NK-92 (cell line): Measurements from ENCODE around the gene MAPK4.

Source experiments
- DNase-seq: peaks from one replicate; lab custom pipeline; 2025; ENCODE audit not compliant: unreplicated experiment; lab: John Stamatoyannopoulos, UW

Gene MAPK4

GRCh38 chr18:50716902-50717301 is 157.0 kb downstream of the MAPK4 start:
- DNase-seq, result no peak

- no peak for DNase-seq
Observed at GRCh38 chr18:50717563-50717962, 157.7 kb downstream of the MAPK4 start.

GRCh38 chr18:50719471-50720324 is 159.8 kb downstream of the MAPK4 start:
- no peak for DNase-seq

- DNase-seq, result no peak
Observed at GRCh38 chr18:50720325-50720674, 160.4 kb downstream of the MAPK4 start.

- DNase-seq, result no peak
Observed at GRCh38 chr18:50721006-50721405, 161.1 kb downstream of the MAPK4 start.

DNA sequence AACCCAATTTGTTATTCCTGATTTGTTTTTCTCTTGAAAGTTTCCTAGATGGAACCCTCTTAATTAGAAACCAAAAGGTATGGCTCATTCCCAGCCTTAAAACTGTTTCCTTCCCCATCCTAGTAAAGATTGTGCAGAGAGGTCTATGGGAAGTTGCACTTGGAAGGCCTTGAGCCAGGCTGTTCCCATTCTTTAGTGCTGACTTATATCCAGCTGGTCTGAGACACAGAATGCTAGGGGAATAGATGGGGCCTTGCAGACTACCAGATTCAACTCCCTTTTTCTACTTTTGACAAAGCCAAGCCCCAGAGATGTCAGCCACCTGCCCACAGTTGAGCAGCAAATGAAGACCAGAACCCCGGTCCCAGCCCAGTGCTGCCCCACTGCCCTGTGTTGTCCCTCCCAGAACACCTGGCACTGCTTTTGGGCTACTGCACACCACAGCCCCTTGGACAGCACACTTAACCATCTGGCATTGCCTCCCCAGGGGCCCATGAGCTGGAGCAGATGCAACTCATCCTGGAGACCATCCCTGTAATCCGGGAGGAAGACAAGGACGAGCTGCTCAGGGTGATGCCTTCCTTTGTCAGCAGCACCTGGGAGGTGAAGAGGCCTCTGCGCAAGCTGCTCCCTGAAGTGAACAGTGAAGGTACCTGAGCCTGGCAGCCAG is 161.7 kb downstream of the MAPK4 start:
- no peak for DNase-seq

DNA sequence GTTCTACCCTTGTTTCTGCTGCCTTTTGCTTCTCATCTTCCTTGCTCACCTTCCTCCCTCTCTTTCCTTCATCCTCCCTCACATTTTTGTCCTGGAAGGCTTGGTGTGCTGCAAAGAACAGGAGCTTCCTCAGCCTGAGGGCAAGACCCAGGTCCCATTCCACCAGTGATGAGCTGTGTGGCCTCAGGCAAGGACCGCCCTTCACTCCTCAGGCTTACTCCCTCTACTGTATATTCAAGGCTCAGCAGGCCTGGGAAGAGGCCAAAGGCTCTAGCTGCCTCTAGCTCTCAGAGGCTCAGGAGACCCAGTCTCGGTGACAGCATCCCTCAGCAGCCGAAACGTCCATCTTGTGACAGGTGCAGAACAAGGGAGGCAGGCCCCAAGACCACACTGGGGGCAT is 162.4 kb downstream of the MAPK4 start:
- DNase-seq, result no peak

GRCh38 chr18:50724751-50725151 is 164.9 kb downstream of the MAPK4 start:
- DNase-seq, result no peak

- no peak for DNase-seq
Observed at GRCh38 chr18:50726960-50727589, 167.2 kb downstream of the MAPK4 start.

DNA sequence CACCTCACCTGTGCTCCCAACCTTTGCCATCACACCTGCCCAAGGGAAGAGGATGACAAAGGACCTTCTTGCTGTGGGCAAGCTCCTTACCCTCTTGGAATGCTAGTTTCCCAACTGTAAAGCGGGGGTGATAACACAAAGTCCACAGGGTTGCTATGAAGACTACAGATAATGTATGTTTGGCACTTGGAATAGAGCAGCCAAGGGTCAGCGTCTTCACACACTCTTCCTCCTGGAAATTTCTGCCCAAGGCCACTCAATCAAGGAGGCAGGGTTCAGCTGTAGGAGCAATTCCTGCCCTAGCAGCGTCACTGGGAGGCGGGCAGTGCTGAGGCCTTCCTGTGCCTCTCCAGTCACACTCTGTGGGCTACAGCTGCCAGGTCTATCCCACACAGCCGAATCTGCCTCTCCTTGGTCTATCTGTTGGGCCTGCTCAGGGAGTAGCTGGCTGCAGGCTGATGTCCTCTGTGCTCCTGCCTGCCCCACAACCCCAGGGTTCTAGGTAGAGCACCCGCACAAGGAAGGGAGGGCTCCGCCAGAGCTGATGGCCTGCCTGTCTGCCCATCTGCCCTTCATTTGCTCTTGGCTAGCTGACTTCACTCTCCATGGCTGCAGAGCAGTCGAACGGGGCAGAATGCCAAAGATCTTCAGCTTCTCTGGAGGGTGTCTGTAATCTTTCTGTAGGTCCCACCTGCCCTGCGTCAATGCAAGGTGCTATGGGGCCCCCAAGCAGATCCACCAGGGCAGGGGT is 168.0 kb downstream of the MAPK4 start:
- no peak for DNase-seq

DNA sequence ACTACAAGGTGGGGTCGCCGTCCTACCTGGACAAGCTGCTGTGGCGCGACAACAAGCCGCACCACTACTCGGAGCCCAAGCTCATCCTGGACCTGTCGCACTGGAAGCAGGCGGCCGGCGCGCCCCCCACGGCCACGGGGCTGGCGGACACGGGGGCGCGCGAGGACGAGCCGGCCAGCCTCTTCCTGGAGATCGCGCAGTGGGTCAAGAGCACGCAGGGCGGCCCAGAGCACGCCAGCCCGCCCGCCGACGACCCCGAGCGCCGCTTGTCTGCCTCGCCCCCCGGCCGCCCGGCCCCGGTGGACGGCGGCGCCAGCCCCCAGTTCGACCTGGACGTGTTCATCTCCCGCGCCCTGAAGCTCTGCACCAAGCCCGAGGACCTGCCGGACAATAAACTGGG is 169.5 kb downstream of the MAPK4 start:
- DNase-seq, result no peak

DNA sequence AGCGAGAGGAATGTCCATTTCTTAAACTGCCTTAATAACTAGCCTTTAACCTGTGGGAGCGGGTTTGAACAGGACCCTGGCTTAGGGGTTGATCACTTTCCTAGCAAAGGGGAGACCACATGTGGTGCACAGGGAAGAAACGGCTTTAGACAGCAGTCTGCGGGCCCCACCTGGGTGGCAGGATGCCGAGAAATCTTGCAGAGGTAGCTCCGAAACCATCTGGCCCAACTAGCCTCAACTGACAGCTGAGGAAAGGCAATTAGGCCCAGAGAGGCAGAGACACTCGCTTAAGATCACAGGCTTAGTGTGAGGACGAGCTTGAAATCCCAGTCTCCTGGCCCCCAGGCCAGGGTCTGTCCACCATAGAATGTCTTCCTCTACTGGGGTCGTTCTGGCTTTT is 170.1 kb downstream of the MAPK4 start:
- no peak for DNase-seq

GRCh38 chr18:50734342-50734741 is 174.5 kb downstream of the MAPK4 start:
- no peak for DNase-seq

DNA sequence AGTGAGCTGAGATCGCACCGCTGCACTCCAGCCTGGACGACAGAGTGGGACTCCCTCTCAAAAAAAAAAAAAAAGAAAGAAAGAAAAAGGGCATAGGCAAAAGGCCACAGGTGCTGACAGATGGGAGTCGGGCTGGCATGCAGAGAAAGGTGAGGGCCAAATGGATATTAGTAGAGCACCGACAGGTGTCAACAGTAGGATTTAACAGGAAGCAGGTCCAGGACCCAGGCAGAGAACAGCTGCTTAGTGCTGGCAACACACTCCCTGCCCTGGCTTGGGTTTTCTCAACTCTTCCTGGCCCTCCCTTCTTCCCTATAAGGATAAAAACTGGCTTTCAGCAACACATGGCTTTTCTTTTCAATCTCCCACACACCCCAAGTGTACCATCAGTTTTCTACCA is 175.0 kb downstream of the MAPK4 start:
- no peak for DNase-seq

- DNase-seq, result no peak
Observed at GRCh38 chr18:50737127-50737526, 177.2 kb downstream of the MAPK4 start.

DNA sequence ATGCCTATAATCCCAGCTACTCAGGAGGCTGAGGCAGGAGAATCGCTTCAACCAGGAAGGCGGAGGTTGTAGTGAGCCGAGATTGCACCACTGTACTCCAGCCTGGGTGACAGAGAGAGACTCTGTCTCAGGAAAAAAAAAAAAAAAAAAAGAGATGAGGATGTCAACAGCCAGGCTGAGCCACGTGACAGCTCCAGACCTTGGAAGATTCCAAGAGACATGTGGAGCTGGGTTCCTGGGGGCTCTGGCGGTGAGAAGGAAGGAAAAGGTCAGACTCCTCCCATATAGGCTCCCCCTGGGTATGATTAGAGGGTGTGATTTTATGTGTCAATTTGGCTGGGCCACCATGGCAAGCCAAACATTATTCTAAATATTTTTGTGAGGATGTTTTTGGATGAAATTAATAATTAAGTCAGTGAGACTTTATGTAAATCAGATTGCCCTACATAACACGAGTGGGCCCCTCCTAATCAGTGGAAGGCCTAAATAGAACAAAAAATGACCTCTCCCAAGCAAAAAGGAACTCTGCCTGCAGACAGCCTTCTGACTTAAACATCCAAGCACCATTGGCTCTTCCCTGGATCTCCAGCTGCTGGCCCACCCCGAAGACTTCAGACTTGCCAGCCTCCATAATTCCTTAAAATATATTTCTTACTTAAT is 178.3 kb downstream of the MAPK4 start:
- no peak for DNase-seq

DNA sequence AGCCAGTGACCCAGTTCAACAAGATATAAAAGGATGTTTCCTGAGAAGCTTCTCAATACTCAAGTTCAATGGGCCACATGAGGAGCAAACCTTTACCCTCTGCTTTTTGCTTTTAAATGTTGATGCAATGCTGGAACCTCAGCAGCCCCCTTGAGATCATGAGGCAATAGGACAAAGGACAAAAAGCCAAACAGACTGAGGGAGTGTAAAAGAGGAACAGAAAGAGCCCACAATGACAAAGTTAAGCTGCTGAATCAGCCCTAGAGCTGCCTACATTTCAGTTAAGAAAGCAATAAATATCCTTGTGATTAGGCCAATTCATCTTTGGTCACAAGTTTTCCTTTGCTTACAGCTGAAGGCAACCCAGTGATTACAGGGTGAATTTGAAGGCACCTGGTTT is 183.1 kb downstream of the MAPK4 start:
- DNase-seq, result no peak

DNA sequence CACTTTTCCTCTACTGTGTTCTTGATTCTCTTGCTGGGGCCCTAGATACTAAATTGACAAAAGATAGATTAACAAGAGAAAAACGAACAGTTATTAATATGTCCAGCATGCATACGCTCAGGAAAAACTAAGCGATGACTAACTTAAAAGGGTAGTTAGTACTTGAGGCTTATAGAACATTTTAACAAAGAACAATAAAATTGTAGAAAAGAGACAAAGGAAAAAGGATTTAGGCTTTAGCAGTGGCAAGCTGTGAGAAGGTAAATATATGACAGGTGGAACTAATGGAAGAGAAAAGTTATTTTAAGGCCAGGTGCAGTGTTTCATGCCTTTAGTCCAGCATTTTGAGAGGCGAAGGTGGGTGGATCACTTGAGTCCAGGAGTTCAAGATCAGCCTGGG is 184.4 kb downstream of the MAPK4 start:
- DNase-seq, result no peak

- DNase-seq, result no peak
Observed at GRCh38 chr18:50745945-50746344, 186.1 kb downstream of the MAPK4 start.

GRCh38 chr18:50747849-50748242 is 188.0 kb downstream of the MAPK4 start:
- no peak for DNase-seq
